ENCODE measurements around the gene CALCOCO1.

CALCOCO1 gene

GRCh38 chr12:53700567-53700966 lies 26.7 kb downstream of the CALCOCO1 start:
- peaks cover 62% of the 10 kb centered on the region for H3K27me3 ChIP-seq (ENCODE audit: insufficient read depth, low read depth)
- no peak overlapping the region for H3K4me3 ChIP-seq (IDR thresholded peaks at IDR 0.05; ENCODE audit: insufficient read depth, low read depth, low read length)
- H3K27ac ChIP-seq: no peak overlapping the region
- H4K20me1 ChIP-seq (ENCODE audit: insufficient read depth): no peaks in the 10 kb centered on the region
- H3K36me3 ChIP-seq (ENCODE audit: insufficient read depth): no peaks in the 10 kb centered on the region
- H3K79me2 ChIP-seq (ENCODE audit: insufficient read depth, low read depth): no peaks in the 10 kb centered on the region
- H2AFZ ChIP-seq (ENCODE audit: low read depth): no peak overlapping the region
- peaks cover 13% of the 10 kb centered on the region for H3K4me1 ChIP-seq (ENCODE audit: low read depth, poor library complexity, severe bottlenecking)
- H3K4me2 ChIP-seq: no peak overlapping the region
- H3K9ac ChIP-seq: no peak overlapping the region
- TF ChIP-seq, protein P1, sequence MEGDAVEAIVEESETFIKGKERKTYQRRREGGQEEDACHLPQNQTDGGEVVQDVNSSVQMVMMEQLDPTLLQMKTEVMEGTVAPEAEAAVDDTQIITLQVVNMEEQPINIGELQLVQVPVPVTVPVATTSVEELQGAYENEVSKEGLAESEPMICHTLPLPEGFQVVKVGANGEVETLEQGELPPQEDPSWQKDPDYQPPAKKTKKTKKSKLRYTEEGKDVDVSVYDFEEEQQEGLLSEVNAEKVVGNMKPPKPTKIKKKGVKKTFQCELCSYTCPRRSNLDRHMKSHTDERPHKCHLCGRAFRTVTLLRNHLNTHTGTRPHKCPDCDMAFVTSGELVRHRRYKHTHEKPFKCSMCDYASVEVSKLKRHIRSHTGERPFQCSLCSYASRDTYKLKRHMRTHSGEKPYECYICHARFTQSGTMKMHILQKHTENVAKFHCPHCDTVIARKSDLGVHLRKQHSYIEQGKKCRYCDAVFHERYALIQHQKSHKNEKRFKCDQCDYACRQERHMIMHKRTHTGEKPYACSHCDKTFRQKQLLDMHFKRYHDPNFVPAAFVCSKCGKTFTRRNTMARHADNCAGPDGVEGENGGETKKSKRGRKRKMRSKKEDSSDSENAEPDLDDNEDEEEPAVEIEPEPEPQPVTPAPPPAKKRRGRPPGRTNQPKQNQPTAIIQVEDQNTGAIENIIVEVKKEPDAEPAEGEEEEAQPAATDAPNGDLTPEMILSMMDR (conservative IDR thresholded peaks at IDR 0.05; ENCODE audit: low read depth, low read length): no peak

GRCh38 chr12:53699678-53700025 lies 27.6 kb downstream of the CALCOCO1 start:
- Histone ChIP-seq H3K4me3 (IDR thresholded peaks at IDR 0.05; ENCODE audit: insufficient read depth, low read depth, low read length) (no peak overlapping the region), H3K4me1 (ENCODE audit: low read depth, poor library complexity, severe bottlenecking) (peaks cover 13% of the 10 kb centered on the region), H3K79me2 (ENCODE audit: insufficient read depth, low read depth) (no peaks in the 10 kb centered on the region), H4K20me1 (ENCODE audit: insufficient read depth) (no peaks in the 10 kb centered on the region), H3K27ac (no peak overlapping the region), H3K27me3 (ENCODE audit: insufficient read depth, low read depth) (peaks cover 69% of the 10 kb centered on the region), H2AFZ (ENCODE audit: low read depth) (no peak overlapping the region), H3K4me2 (no peak overlapping the region), H3K36me3 (ENCODE audit: insufficient read depth) (no peaks in the 10 kb centered on the region), H3K9ac (no peak overlapping the region)
- TF ChIP-seq, protein P1 (conservative IDR thresholded peaks at IDR 0.05; ENCODE audit: low read depth, low read length): no peak

- no peaks in the 10 kb centered on the region for H3K79me2 ChIP-seq (ENCODE audit: insufficient read depth, low read depth)
- TF ChIP-seq, protein P1 (conservative IDR thresholded peaks at IDR 0.05; ENCODE audit: low read depth, low read length): no peak
- H3K36me3 ChIP-seq (ENCODE audit: insufficient read depth): no peaks in the 10 kb centered on the region
- H2AFZ ChIP-seq (ENCODE audit: low read depth): no peak overlapping the region
- H3K27ac ChIP-seq: no peak overlapping the region
- no peak overlapping the region for H3K4me2 ChIP-seq
- H3K9ac ChIP-seq: no peak overlapping the region
- peaks cover 72% of the 10 kb centered on the region for H3K27me3 ChIP-seq (ENCODE audit: insufficient read depth, low read depth)
- no peak overlapping the region for H3K4me3 ChIP-seq (IDR thresholded peaks at IDR 0.05; ENCODE audit: insufficient read depth, low read depth, low read length)
- no peaks in the 10 kb centered on the region for H4K20me1 ChIP-seq (ENCODE audit: insufficient read depth)
- peaks cover 13% of the 10 kb centered on the region for H3K4me1 ChIP-seq (ENCODE audit: low read depth, poor library complexity, severe bottlenecking)
These were observed 28.1 kb downstream of the CALCOCO1 start for GRCh38 chr12:53698948-53699677.

DNA sequence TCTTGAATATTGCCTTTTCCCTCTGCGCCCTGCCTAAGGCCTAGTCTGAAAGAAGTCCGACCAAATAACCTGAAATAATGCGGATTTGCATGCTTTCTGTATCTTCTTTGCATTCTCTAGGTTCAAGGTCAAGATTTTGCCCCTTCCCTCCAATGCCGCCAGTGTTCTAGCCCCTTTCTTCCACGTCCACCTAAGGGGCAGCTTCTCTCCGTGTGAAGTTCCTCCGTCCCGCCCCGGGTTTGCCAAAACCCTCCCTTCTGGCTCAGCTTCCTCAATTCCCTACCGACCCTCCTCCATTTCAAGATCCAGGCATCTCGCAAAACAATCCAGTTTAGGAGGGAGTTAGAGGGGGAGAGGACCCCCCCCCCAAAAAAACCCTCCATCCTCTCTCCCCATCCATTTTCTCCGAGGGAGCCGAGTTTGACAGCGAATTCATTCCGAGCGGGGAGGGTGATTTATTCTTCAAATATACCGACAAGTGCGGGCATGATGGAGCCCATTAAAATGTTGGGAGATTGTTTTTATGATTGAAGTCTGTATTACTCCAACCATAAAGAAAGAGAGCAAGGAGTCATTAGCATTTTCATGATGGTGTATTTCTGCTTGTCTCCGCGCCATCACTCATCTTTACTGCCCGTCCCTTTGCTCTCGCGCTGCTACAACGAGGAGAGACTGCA lies 30.5 kb downstream of the CALCOCO1 start:
- no peak overlapping the region for H3K4me2 ChIP-seq
- peaks cover 76% of the 10 kb centered on the region for H3K27me3 ChIP-seq (ENCODE audit: insufficient read depth, low read depth)
- no peak overlapping the region for H3K4me3 ChIP-seq (IDR thresholded peaks at IDR 0.05; ENCODE audit: insufficient read depth, low read depth, low read length)
- no peaks in the 10 kb centered on the region for H3K79me2 ChIP-seq (ENCODE audit: insufficient read depth, low read depth)
- peaks cover 13% of the 10 kb centered on the region for H3K4me1 ChIP-seq (ENCODE audit: low read depth, poor library complexity, severe bottlenecking)
- TF ChIP-seq, protein P1 (conservative IDR thresholded peaks at IDR 0.05; ENCODE audit: low read depth, low read length): no peak
- H2AFZ ChIP-seq (ENCODE audit: low read depth): no peak overlapping the region
- H4K20me1 ChIP-seq (ENCODE audit: insufficient read depth): no peaks in the 10 kb centered on the region
- H3K27ac ChIP-seq: no peak overlapping the region
- H3K36me3 ChIP-seq (ENCODE audit: insufficient read depth): no peaks in the 10 kb centered on the region
- H3K9ac ChIP-seq: no peak overlapping the region

Measured in KMS-11 (cell line).